GM12878 (cell line): ENCODE data around the gene CHN2. TPM values are rescaled to one million over a fixed set of nuclear protein-coding genes. Genes with fewer than 3 reads are reported as not detected.

Experiments used
- CHD4 ChIP-seq: fragments of 200-600 bp; sonication (generic); IDR thresholded peaks from 2 replicates; pipeline ENCODE4 v1.6.1; 2016; ENCODE audit warnings: mild to moderate bottlenecking
- FOXM1 ChIP-seq: IDR thresholded peaks from 2 replicates; pipeline ENCODE4 v1.6.1; 2012; ENCODE audit warnings: low read depth, mild to moderate bottlenecking, inconsistent platforms, low read length, moderate library complexity
- GABPA ChIP-seq: IDR thresholded peaks from 2 replicates; pipeline ENCODE4 v1.6.1; 2014; ENCODE audit warnings: antibody characterized with exemption, low read depth, mild to moderate bottlenecking, inconsistent platforms
- IRF4 ChIP-seq: IDR thresholded peaks from 2 replicates; pipeline ENCODE4 v1.6.1; 2011; ENCODE audit warnings: low read depth, low read length
- JUND ChIP-seq: IDR thresholded peaks from 2 replicates; pipeline ENCODE4 v1.6.1; 2012; ENCODE audit warnings: low read depth, mild to moderate bottlenecking, low read length, improper control_type of control experiment, moderate library complexity
- SMARCA5 ChIP-seq: fragments of 450-650 bp; IDR thresholded peaks from 2 replicates; pipeline ENCODE4 v1.6.1; 2017; ENCODE audit warnings: mild to moderate bottlenecking
- ZNF24 ChIP-seq: fragments of 450-650 bp; IDR thresholded peaks from 2 replicates; pipeline ENCODE4 v1.6.1; 2017; ENCODE audit warnings: antibody characterized with exemption, mild to moderate bottlenecking
- polyA plus RNA-seq, 11 experiments: library from polyadenylated mRNA; depleted of rRNA in 4 of 11; unstranded in 6 of 11; stranded (reverse) in 5 of 11; fragments of >200 nt; fragmentation: Nextera tagmentation in 4 of 11; fragmentation: Illumina TruSeq in 1 of 11; extraction: Ambion mirVana in 4 of 11; extraction: Trizol in 1 of 11; gene quantifications; 1 replicate in 1 of 11; 2 replicates in 10 of 11; pipeline versions ENCODE4 v1.2.1 to v1.2.3, GENCODE V29; 2011 to 2016; ENCODE audit warnings: inconsistent platforms in 2 of 11, missing spikeins in 2 of 11, low read depth in 1 of 11
- total RNA-seq, 4 experiments: library from RNA; depleted of rRNA in 3 of 4; stranded (reverse); fragments of >200 nt in 3 of 4; fragmentation: Illumina TruSeq in 1 of 4; extraction: Trizol in 1 of 4; gene quantifications; 2 replicates each; pipeline versions ENCODE4 v1.2.1 to v1.2.3, GENCODE V29; 2013 to 2021
- TF ChIP-seq, protein P1 (sequence below): fragments of 450-650 bp; IDR thresholded peaks from 2 replicates; pipeline ENCODE4 v1.6.1; 2017; ENCODE audit warnings: borderline replicate concordance
- TF ChIP-seq, protein P2 (sequence below): fragments of 450-650 bp; IDR thresholded peaks from 2 replicates; pipeline ENCODE4 v1.6.1; 2018; ENCODE audit warnings: mild to moderate bottlenecking, low read depth, moderate library complexity; ENCODE audit not compliant: partially characterized antibody
- TF ChIP-seq, protein P3 (sequence below): IDR thresholded peaks from 2 replicates; pipeline ENCODE4 v1.6.1; 2012; ENCODE audit warnings: low read depth, low read length, improper control_type of control experiment

Gene CHN2
- total and polyA plus RNA-seq, 10 of the 15 experiments (the other 5 are each of a cell fraction or from before 2014, with no cell fraction given): 0.11 to 3.8 (median 0.37) TPM; not detected in 2

DNA sequence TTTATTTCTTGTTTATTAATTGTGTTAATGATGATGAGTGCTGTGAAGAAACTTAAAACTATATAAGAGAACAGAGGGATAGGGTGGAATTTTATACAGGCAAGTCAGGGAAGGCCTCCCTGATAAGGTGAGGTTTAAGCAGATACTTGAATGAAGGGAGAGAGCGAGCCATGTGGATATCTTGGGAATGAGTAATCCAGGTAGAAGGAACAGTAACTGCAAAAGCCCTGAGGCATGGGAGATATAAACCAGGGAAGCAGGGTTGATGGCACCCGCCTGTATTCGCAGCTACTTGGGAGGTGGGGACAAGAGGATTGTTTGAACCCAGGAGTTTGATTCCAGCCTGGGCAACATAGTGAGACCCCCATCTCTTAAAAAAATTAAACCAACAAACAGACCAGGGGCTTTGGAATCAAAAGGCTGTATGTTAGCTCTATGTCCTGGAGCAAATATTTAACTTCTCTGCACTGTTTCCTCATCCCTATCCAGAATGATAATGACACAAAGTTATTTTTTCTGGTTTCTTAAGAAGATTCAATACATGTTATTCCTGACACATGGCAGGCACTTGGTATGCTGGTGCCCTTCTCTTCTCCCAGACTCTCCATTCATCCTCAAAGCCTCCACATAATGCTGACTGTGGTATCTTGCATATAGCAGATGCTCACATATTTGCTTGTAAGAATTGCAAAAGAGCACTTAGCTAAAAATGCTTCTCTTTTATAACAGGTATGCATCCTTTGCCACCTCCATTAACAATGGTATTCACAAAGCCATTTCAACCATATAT is 169.3 kb downstream of the CHN2 start (continued):
- TF ChIP-seq, protein P1, sequence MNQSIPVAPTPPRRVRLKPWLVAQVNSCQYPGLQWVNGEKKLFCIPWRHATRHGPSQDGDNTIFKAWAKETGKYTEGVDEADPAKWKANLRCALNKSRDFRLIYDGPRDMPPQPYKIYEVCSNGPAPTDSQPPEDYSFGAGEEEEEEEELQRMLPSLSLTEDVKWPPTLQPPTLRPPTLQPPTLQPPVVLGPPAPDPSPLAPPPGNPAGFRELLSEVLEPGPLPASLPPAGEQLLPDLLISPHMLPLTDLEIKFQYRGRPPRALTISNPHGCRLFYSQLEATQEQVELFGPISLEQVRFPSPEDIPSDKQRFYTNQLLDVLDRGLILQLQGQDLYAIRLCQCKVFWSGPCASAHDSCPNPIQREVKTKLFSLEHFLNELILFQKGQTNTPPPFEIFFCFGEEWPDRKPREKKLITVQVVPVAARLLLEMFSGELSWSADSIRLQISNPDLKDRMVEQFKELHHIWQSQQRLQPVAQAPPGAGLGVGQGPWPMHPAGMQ: no peak
- TF ChIP-seq JUND (no peak), CHD4 (no peak), ZNF24 (no peak), GABPA (no peak), IRF4 (no peak), FOXM1 (no peak), SMARCA5 (no peak)
- TF ChIP-seq, protein P2, sequence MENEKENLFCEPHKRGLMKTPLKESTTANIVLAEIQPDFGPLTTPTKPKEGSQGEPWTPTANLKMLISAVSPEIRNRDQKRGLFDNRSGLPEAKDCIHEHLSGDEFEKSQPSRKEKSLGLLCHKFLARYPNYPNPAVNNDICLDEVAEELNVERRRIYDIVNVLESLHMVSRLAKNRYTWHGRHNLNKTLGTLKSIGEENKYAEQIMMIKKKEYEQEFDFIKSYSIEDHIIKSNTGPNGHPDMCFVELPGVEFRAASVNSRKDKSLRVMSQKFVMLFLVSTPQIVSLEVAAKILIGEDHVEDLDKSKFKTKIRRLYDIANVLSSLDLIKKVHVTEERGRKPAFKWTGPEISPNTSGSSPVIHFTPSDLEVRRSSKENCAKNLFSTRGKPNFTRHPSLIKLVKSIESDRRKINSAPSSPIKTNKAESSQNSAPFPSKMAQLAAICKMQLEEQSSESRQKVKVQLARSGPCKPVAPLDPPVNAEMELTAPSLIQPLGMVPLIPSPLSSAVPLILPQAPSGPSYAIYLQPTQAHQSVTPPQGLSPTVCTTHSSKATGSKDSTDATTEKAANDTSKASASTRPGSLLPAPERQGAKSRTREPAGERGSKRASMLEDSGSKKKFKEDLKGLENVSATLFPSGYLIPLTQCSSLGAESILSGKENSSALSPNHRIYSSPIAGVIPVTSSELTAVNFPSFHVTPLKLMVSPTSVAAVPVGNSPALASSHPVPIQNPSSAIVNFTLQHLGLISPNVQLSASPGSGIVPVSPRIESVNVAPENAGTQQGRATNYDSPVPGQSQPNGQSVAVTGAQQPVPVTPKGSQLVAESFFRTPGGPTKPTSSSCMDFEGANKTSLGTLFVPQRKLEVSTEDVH: no peak
- TF ChIP-seq, protein P3, sequence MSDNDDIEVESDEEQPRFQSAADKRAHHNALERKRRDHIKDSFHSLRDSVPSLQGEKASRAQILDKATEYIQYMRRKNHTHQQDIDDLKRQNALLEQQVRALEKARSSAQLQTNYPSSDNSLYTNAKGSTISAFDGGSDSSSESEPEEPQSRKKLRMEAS: no peak
- TF ChIP-seq, all 136 proteins: peak for 0
